Activated T-helper 1 cell treated with anti-CD3 and anti-CD28 coated beads, Interleukin-12 subunit alpha, Interleukin-12 subunit beta, Interleukin-2, Interleukin-4 antibody, amounts not matched to agents 30 ng/mL and 10 ng/mL and 1 ng/mL, durations not matched to agents 14 hours and 24 hours and 36 hours (primary cell): ENCODE results near the gene IGLL5. TPM values are rescaled to one million over a fixed set of nuclear protein-coding genes. Genes with fewer than 3 reads are reported as not detected.

ENCODE experiments used
- DNase-seq: peaks from one replicate; pipeline ENCODE4 v3.0.0; 2021; ENCODE audit warnings: low spot score
- H3K27ac Mint-ChIP-seq: one replicate; pipeline ENCODE4 v1.8.0; 2021; ENCODE audit warnings: mild to moderate bottlenecking, mixed read lengths
- H3K27me3 Mint-ChIP-seq: one replicate; pipeline ENCODE4 v1.8.0; 2022; ENCODE audit warnings: mild to moderate bottlenecking, moderate library complexity, mixed read lengths; ENCODE audit not compliant: insufficient read depth
- H3K36me3 Mint-ChIP-seq: one replicate; pipeline ENCODE4 v1.8.0; 2021; ENCODE audit warnings: low read depth, mixed read lengths
- H3K4me1 Mint-ChIP-seq: one replicate; pipeline ENCODE4 v1.8.0; 2021; ENCODE audit warnings: low read depth, mixed read lengths
- H3K4me3 Mint-ChIP-seq: one replicate; pipeline ENCODE4 v1.8.0; 2021; ENCODE audit warnings: mild to moderate bottlenecking, moderate library complexity, mixed read lengths
- H3K9me3 Mint-ChIP-seq: one replicate; pipeline ENCODE4 v1.8.0; 2021; ENCODE audit warnings: mixed read lengths
- intact Hi-C: fragments of 100-400 bp; cut with micrococcal nuclease; formaldehyde crosslinking; loops from one replicate; pipeline ENCODE4 v1.15.1; 2024
- total RNA-seq: library from RNA; stranded (reverse); gene quantifications from 2 replicates; pipeline ENCODE4 v1.2.3, GENCODE V29; 2022

The IGLL5 gene
- total RNA-seq, 1 donor from 2014 or later = not detected

GRCh38 chr22:22854466-22854865 is 33.1 kb upstream of the IGLL5 start:
- Mint-ChIP-seq H3K27ac (no peak overlapping the region), H3K27me3 (peaks cover 30% of the 10 kb centered on the region), H3K4me3 (no peak overlapping the region), H3K4me1 (no peaks in the 10 kb centered on the region), H3K36me3 (no peaks in the 10 kb centered on the region), H3K9me3 (no peaks in the 10 kb centered on the region)
- DNase-seq = no peak
- intact Hi-C loops = no loop called here

GRCh38 chr22:22855085-22855484 is 32.5 kb upstream of the IGLL5 start:
- Mint-ChIP-seq H3K9me3 (no peaks in the 10 kb centered on the region), H3K36me3 (no peaks in the 10 kb centered on the region)
- intact Hi-C loops = no loop called here

GRCh38 chr22:22855617-22856308 is 31.9 kb upstream of the IGLL5 start:
- intact Hi-C loops = no loop called here
- no peaks in the 10 kb centered on the region for H3K4me1 Mint-ChIP-seq

More at GRCh38 chr22:22855085-22855484, 32.5 kb upstream of the IGLL5 start:
- H3K27me3 Mint-ChIP-seq = peaks cover 33% of the 10 kb centered on the region
- H3K4me1 Mint-ChIP-seq = no peaks in the 10 kb centered on the region
- no peak overlapping the region for H3K27ac Mint-ChIP-seq
- no peak overlapping the region for H3K4me3 Mint-ChIP-seq
- no peak for DNase-seq

GRCh38 chr22:22856364-22856763 is 31.3 kb upstream of the IGLL5 start:
- Mint-ChIP-seq H3K36me3 (no peaks in the 10 kb centered on the region), H3K9me3 (no peaks in the 10 kb centered on the region), H3K4me1 (no peaks in the 10 kb centered on the region), H3K27ac (no peak overlapping the region), H3K4me3 (no peak overlapping the region), H3K27me3 (peaks cover 43% of the 10 kb centered on the region)
- no peak for DNase-seq
- intact Hi-C loops = no loop called here

More at GRCh38 chr22:22855617-22856308, 31.9 kb upstream of the IGLL5 start:
- Mint-ChIP-seq H3K36me3 (no peaks in the 10 kb centered on the region), H3K9me3 (no peaks in the 10 kb centered on the region), H3K27me3 (peaks cover 39% of the 10 kb centered on the region), H3K27ac (no peak overlapping the region), H3K4me3 (no peak overlapping the region)
- no peak for DNase-seq

GRCh38 chr22:22856885-22857606 is 30.6 kb upstream of the IGLL5 start:
- no peak for DNase-seq
- Mint-ChIP-seq H3K27me3 (peaks cover 46% of the 10 kb centered on the region), H3K4me3 (no peak overlapping the region), H3K4me1 (no peaks in the 10 kb centered on the region), H3K36me3 (no peaks in the 10 kb centered on the region), H3K9me3 (no peaks in the 10 kb centered on the region), H3K27ac (no peak overlapping the region)
- intact Hi-C loops = no loop called here

- no peak for DNase-seq
- Mint-ChIP-seq H3K27me3 (peaks cover 39% of the 10 kb centered on the region), H3K36me3 (no peaks in the 10 kb centered on the region), H3K27ac (no peak overlapping the region), H3K9me3 (no peaks in the 10 kb centered on the region), H3K4me3 (no peak overlapping the region), H3K4me1 (no peaks in the 10 kb centered on the region)
- intact Hi-C loops = no loop called here
Observed at GRCh38 chr22:22857607-22858558, 29.7 kb upstream of the IGLL5 start.

GRCh38 chr22:22858559-22858937 is 29.1 kb upstream of the IGLL5 start:
- no peaks in the 10 kb centered on the region for H3K9me3 Mint-ChIP-seq
- DNase-seq = no peak
- intact Hi-C loops = no loop called here
- peaks cover 41% of the 10 kb centered on the region for H3K27me3 Mint-ChIP-seq
- H3K4me1 Mint-ChIP-seq = peaks cover under 1% of the 10 kb centered on the region
- H3K4me3 Mint-ChIP-seq = no peak overlapping the region
- H3K36me3 Mint-ChIP-seq = no peaks in the 10 kb centered on the region
- H3K27ac Mint-ChIP-seq = no peak overlapping the region

GRCh38 chr22:22863001-22863400 is 24.6 kb upstream of the IGLL5 start:
- DNase-seq = no peak
- no peaks in the 10 kb centered on the region for H3K9me3 Mint-ChIP-seq
- intact Hi-C loops = no loop called here
- H3K36me3 Mint-ChIP-seq = peaks cover 2% of the 10 kb centered on the region
- H3K27me3 Mint-ChIP-seq = peaks cover 50% of the 10 kb centered on the region
- H3K4me3 Mint-ChIP-seq = no peak overlapping the region
- H3K4me1 Mint-ChIP-seq = peaks cover 35% of the 10 kb centered on the region
- H3K27ac Mint-ChIP-seq = no peak overlapping the region

- H3K36me3 Mint-ChIP-seq = peaks cover 2% of the 10 kb centered on the region
- H3K4me3 Mint-ChIP-seq = no peak overlapping the region
- peaks cover 35% of the 10 kb centered on the region for H3K4me1 Mint-ChIP-seq
- peak overlapping the region; percentile 55 for H3K27ac Mint-ChIP-seq
- intact Hi-C loops = loop anchor here (1.0 to 5.0 kb wide), 4 partner anchors 45 to 277 kb away; partner anchors contain the start of gene RSPH14
- H3K9me3 Mint-ChIP-seq = no peaks in the 10 kb centered on the region
- H3K27me3 Mint-ChIP-seq = peaks cover 55% of the 10 kb centered on the region
- peak; percentile 27 for DNase-seq
Observed at GRCh38 chr22:22865311-22866072, 22.1 kb upstream of the IGLL5 start.

- Mint-ChIP-seq H3K9me3 (no peaks in the 10 kb centered on the region), H3K36me3 (peaks cover 2% of the 10 kb centered on the region), H3K4me3 (no peak overlapping the region), H3K27me3 (peaks cover 52% of the 10 kb centered on the region), H3K4me1 (peaks cover 35% of the 10 kb centered on the region), H3K27ac (peak overlapping the region; percentile 7)
- no peak for DNase-seq
- intact Hi-C loops = loop anchor here (1.0 to 5.0 kb wide), 2 partner anchors 62 to 276 kb away; partner anchors contain the start of gene RSPH14
Observed at GRCh38 chr22:22866381-22867111, 21.1 kb upstream of the IGLL5 start.

GRCh38 chr22:22867996-22868715 is 19.5 kb upstream of the IGLL5 start:
- peaks cover 35% of the 10 kb centered on the region for H3K4me1 Mint-ChIP-seq
- H3K9me3 Mint-ChIP-seq = no peaks in the 10 kb centered on the region
- H3K36me3 Mint-ChIP-seq = peaks cover 2% of the 10 kb centered on the region
- no peak overlapping the region for H3K4me3 Mint-ChIP-seq
- H3K27me3 Mint-ChIP-seq = peaks cover 54% of the 10 kb centered on the region
- intact Hi-C loops = loop anchor here (5.0 kb wide), 1 partner anchor 274 kb away; the partner anchor contains the start of gene RSPH14
- no peak overlapping the region for H3K27ac Mint-ChIP-seq
- DNase-seq = no peak
